Erythroblast (primary cell): ENCODE results near the gene STAT3.

Source experiments
- GATA1 ChIP-seq: IDR thresholded peaks from 2 replicates; pipeline ENCODE4 v1.6.1; 2011; ENCODE audit warnings: low read depth, mild to moderate bottlenecking, control low read depth, low read length, moderate library complexity
- POLR2A ChIP-seq: IDR thresholded peaks from 2 replicates; pipeline ENCODE4 v1.6.1; 2011; ENCODE audit warnings: mild to moderate bottlenecking, low read length

DNA sequence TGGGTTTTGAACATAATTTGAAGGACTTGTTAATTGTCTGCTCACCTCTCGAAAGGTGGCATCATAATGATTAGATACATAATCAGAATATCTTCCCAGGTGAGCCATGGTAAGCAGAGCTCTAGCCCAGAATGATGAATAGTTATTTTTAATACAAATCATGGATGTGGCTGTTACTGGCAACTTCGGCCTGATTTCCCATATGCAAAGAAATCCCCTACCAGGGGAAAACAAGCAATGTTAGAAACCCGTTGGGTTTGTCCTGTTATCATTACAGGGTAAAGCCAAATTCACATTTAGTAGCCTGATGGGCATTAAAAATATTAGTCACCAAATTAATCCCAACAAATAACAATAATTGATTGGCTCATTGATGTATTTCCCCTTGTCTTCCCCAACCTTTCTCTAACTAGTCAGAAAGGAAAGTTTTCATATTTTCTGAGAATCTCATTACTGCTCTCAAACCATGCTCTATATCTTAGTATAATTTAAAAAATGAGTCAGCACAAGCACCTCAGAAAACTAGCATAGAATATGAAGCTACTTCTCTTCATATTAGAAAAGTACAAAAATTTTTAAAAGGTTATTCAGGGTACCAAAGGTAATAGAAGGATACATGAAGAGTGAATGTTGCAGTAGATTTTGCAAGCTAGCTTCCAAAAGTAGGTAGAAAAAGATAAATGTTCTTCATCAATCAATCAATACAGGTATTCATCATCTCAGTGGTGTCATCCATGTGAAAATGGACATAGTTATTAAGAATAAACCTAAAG is 117.0 kb downstream of the STAT3 start:
- TF ChIP-seq POLR2A (no peak), GATA1 (no peak)
